Head of caudate nucleus (tissue), 42 donors: Measurements from ENCODE around the gene FDXR.
A peak's percentile ranks its signal among the peaks of the same experiment; 100 is the strongest.

Experiments used
- DNase-seq, 42 donors: peaks; one replicate each; pipeline versions ENCODE4 v3.0.0 to v3.0.0-alpha.2; 2020 to 2021; ENCODE audit warnings: mixed read lengths in 7 of 42
- intact Hi-C: fragments of 100-400 bp; cut with DNase I; formaldehyde crosslinking; loops from one replicate; pipeline ENCODE4 v1.15.0; 2022

FDXR gene

GRCh38 chr17:74901353-74902135 is 28.8 kb upstream of the FDXR start:
- no peak for DNase-seq
- intact Hi-C loops: no loop called here

GRCh38 chr17:74900208-74900607 is 27.4 kb upstream of the FDXR start:
- DNase-seq: no peak
- intact Hi-C loops: no loop called here

GRCh38 chr17:74898376-74898946 is 25.7 kb upstream of the FDXR start:
- no peak for DNase-seq
- intact Hi-C loops: no loop called here

GRCh38 chr17:74893936-74894671 is 21.3 kb upstream of the FDXR start:
- DNase-seq: no peak
- intact Hi-C loops: no loop called here

DNA sequence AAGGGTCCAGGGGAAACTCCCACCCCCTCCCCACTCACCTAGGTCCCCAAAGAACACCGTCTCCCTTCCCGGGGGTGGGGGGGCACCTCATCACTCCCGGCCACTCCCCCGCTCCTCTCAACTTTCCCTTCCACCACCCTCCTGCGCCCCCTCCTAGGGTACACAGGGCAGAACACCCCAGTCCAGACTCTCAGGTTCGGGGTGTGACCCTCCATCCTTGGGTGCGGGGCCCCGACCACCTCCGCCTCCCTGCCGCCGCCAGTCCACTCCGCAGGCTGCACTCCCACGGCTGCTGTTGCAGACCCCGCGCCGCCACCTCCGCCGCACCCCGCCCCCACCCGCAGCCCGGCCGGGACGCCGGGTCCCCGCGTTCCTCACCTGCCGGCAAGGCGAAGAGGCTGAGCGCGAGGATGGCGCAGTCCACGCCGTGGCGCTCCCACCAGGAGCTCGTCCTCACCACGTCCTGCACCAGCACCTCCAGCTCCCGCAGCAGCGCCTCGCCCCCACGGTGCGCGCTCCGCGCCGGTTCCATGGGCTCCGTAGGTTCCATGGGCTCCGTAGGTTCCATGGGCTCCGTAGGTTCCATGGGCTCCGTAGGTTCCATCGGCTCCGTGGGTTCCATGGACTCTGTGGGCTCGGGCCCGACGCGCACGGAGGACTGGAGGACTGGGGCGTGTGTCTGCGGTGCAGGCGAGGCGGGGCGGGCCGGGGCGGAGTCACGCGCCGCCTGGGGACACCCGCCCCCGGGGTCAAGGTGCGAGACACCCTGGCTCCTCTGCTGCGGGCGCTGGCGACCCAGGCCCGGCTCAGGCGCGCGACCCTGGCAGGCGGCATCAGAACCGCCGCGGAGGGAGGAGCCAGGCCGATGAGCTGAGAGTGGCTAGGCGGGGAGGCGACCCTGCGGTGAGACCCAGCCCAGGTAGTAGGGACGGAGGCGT is 20.4 kb upstream of the FDXR start, which contains the start of gene FADS6:
TSS of gene FADS6 (minus strand) at position 660 of the 938 bp plus-strand sequence. CDS start at position 622, 38 bp downstream.
- DNase-seq: peak in 30 of 42 donors; percentile 10 to 58 (median 42)
- intact Hi-C loops: no loop called here

DNA sequence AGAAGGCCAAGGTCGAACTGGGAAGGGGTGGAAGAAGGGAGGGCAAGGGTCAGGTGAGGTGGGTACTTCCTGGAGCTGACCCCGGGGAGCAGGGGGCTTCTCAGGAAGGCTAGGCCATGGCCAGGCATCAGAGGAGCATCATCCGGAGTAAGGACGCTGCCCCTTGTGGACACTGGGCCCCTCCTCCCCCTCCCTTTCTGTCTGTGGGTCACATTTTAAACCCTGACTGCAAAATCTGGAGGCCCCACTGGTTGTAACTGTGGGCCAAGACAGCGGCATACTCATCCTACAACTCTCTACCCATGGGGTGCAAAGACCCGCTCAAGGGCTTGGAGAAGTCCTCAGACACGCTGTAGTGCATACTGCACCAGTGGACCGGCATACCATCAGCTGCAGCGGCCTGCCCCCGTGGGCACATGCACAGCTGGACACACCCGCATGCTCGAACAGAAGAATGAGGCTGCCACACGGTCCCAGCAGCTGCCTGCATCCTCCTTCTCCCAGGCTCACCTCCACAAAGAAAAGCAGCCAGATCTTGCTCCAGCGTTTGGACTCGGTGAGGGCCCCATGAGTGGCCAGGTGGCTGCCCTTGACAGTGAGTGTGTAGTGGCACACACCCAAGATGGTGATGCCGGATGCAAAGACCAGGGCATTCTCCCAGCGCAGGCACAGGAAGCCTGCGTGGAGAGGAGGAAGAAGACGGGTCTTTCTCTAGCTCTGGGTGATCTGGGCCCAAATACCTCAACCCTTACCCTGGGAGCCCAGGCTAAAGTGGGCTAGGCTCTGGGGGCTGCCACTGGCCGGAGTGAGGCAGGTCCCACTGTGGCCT is 19.4 kb upstream of the FDXR start:
- intact Hi-C loops: no loop called here
- no peak for DNase-seq

GRCh38 chr17:74890554-74890953 is 17.8 kb upstream of the FDXR start:
- intact Hi-C loops: no loop called here
- DNase-seq: no peak

DNA sequence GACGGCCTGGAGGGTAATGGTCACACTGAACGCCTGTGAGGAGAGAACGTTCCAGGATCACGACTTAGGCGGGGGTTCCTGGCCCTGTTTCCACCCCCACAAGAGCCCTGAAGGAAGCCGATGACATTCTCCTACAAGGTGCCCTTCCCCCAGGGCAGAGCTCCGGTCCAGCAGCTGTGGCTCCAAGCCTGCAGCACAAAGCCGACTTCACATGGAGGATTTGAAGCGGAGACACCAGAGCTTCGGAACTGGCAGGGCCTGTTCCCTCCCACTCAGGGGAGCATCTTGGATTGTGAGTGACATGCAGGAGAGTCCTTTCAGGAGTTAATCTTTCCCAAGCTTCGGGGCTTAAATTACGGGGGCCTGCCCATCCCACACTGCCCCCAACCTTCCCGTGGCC is 15.7 kb upstream of the FDXR start:
- no peak for DNase-seq
- intact Hi-C loops: no loop called here

- no peak for DNase-seq
- intact Hi-C loops: no loop called here
Observed at GRCh38 chr17:74883241-74883745, 10.5 kb upstream of the FDXR start.

GRCh38 chr17:74882517-74883240 is 9.9 kb upstream of the FDXR start:
- intact Hi-C loops: no loop called here
- no peak for DNase-seq

GRCh38 chr17:74881073-74881472 is 8.3 kb upstream of the FDXR start:
- no peak for DNase-seq
- intact Hi-C loops: no loop called here

DNA sequence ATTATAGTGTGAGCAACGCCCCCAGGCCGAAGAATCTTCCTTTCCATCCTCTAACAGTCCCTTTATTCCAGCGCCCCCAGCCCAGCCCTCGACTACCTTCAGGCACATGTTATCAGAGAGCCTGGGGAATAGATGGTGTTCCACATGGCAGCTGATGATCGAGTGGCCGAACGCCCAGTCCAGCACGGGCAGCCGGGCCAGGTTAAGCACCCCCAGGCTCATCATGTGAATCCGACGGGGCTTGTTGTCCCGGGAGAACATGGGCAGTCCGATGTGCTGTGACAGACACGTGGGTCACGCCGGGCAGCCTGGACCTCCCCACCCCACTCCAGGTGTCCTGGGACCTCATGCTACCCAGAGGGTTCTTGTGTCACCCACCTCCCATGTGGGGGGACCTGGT is 6.5 kb upstream of the FDXR start:
- no peak for DNase-seq
- intact Hi-C loops: no loop called here

DNA sequence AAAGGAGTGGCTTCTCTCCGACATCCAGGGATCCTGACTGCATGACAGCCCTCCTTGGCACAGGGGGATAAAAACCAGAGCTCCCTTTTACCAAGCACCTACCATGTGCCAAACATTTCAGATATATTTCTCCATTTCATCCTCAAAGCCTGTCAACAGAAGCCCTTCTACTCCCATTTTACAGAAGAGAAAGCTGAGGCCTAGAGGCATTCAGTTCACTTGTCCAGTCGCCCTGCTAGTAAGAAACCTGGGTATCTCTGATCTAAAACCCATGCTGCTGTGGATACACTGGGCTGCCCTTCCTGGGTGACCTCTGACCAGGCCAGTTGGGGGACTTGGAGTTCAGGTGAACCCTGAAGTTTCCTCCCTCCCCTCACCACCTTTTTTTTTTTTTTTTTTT is 5.9 kb upstream of the FDXR start:
- DNase-seq: no peak
- intact Hi-C loops: no loop called here

- no peak for DNase-seq
- intact Hi-C loops: no loop called here
Observed at GRCh38 chr17:74877592-74878548, 5.1 kb upstream of the FDXR start.

- no peak for DNase-seq
- intact Hi-C loops: no loop called here
Observed at GRCh38 chr17:74875977-74876593, 3.3 kb upstream of the FDXR start.
